ENCODE results near the gene ZDHHC20. TPM values are rescaled to one million over a fixed set of nuclear protein-coding genes. Genes with fewer than 3 reads are reported as not detected.

Gene ZDHHC20
- total and polyA plus RNA-seq, 2 of the 13 experiments (the other 11 are each of a cell fraction or from before 2014, with no cell fraction given): 19.9 to 59.9 TPM

DNA sequence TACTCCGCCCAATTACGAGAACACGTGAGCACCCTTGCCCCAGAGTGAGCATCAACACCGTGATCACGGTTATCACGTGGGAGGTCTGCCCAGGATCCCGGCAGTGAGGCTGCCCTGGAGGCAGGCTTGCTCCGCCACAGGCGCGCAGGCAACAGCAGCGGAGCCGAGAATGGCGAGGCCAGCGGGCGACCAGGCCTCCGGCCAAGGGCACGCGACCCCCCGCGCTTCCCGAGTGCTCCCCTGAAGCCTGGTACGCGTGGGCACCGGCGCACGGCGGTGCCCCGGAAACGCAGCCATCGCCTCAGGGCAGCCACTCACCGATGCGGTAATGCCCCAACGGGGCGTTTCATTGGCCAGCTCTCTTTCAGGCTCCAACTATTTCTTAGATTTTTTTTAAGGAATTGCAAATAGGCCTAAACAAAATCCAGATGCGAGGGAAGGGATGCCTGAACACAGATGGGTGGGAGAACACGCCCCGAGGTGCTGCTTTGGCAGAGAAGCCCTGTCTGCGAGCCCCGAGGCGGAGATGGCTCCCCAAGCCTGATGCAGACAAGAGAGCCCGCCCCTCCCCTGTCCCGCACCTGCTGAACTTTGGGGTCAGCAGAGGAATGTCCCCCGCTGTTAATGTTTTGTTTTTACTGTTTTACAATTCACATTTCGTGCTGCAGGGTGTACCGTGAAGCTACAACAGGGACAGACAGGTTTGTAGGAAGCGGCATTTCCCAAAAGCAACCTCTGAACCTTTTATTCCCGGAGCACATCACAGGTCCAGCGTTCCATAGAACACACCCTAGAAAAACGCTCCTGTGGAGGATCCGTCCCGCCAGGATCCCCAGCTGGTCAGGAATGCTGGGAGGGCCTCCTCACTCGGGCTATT, 132.7 kb downstream of the ZDHHC20 start:
- no peak overlapping the region for H3K9ac ChIP-seq (ENCODE audit: insufficient read depth, low read depth, low read length)
- H3K4me2 ChIP-seq (ENCODE audit: low read depth, low read length): peak overlapping the region; percentile 62
- no peaks in the 10 kb centered on the region for H4K20me1 ChIP-seq (ENCODE audit: insufficient read depth, low read length)
- intact Hi-C loops (cut with micrococcal nuclease; ENCODE audit: unreplicated experiment): no loop called here
- ATAC-seq (peak; percentile 78), DNase-seq (ENCODE audit: low spot score) (no peak), FAIRE-seq (no peak)
- no peaks in the 10 kb centered on the region for H3K79me2 ChIP-seq (ENCODE audit: insufficient read depth, low read length)
- TF ChIP-seq GLI4 (CRISPR knock-in tag; IDR thresholded peaks at IDR 0.05; ENCODE audit: borderline replicate concordance) (no peak), HOXA5 (CRISPR knock-in tag; IDR thresholded peaks at IDR 0.05) (no peak), HNRNPL (IDR thresholded peaks at IDR 0.05; ENCODE audit: low read depth, low read length) (0 out of 2 replicates have a peak, but pooled peaks have one; percentile 29), GABPB1 (CRISPR knock-in tag; IDR thresholded peaks at IDR 0.05) (peak; percentile 76; the same call in 1 of the 2 replicates), GABPA (IDR thresholded peaks at IDR 0.05; ENCODE audit: low read depth, low read length) (0 out of 2 replicates have a peak, but pooled peaks have one; percentile 6), GABPA (CRISPR knock-in tag; IDR thresholded peaks at IDR 0.05; ENCODE audit: low read depth) (no peak)
- TF ChIP-seq, protein P1, sequence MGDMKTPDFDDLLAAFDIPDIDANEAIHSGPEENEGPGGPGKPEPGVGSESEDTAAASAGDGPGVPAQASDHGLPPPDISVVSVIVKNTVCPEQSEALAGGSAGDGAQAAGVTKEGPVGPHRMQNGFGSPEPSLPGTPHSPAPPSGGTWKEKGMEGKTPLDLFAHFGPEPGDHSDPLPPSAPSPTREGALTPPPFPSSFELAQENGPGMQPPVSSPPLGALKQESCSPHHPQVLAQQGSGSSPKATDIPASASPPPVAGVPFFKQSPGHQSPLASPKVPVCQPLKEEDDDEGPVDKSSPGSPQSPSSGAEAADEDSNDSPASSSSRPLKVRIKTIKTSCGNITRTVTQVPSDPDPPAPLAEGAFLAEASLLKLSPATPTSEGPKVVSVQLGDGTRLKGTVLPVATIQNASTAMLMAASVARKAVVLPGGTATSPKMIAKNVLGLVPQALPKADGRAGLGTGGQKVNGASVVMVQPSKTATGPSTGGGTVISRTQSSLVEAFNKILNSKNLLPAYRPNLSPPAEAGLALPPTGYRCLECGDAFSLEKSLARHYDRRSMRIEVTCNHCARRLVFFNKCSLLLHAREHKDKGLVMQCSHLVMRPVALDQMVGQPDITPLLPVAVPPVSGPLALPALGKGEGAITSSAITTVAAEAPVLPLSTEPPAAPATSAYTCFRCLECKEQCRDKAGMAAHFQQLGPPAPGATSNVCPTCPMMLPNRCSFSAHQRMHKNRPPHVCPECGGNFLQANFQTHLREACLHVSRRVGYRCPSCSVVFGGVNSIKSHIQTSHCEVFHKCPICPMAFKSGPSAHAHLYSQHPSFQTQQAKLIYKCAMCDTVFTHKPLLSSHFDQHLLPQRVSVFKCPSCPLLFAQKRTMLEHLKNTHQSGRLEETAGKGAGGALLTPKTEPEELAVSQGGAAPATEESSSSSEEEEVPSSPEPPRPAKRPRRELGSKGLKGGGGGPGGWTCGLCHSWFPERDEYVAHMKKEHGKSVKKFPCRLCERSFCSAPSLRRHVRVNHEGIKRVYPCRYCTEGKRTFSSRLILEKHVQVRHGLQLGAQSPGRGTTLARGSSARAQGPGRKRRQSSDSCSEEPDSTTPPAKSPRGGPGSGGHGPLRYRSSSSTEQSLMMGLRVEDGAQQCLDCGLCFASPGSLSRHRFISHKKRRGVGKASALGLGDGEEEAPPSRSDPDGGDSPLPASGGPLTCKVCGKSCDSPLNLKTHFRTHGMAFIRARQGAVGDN (CRISPR knock-in tag; IDR thresholded peaks at IDR 0.05): peak; percentile 71
- TF ChIP-seq, protein P2, sequence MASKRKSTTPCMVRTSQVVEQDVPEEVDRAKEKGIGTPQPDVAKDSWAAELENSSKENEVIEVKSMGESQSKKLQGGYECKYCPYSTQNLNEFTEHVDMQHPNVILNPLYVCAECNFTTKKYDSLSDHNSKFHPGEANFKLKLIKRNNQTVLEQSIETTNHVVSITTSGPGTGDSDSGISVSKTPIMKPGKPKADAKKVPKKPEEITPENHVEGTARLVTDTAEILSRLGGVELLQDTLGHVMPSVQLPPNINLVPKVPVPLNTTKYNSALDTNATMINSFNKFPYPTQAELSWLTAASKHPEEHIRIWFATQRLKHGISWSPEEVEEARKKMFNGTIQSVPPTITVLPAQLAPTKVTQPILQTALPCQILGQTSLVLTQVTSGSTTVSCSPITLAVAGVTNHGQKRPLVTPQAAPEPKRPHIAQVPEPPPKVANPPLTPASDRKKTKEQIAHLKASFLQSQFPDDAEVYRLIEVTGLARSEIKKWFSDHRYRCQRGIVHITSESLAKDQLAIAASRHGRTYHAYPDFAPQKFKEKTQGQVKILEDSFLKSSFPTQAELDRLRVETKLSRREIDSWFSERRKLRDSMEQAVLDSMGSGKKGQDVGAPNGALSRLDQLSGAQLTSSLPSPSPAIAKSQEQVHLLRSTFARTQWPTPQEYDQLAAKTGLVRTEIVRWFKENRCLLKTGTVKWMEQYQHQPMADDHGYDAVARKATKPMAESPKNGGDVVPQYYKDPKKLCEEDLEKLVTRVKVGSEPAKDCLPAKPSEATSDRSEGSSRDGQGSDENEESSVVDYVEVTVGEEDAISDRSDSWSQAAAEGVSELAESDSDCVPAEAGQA (IDR thresholded peaks at IDR 0.05; ENCODE audit: low read depth): no peak
- TF ChIP-seq, protein P2 (CRISPR knock-in tag; IDR thresholded peaks at IDR 0.05; ENCODE audit: borderline replicate concordance): no peak
- TF ChIP-seq, protein P3, sequence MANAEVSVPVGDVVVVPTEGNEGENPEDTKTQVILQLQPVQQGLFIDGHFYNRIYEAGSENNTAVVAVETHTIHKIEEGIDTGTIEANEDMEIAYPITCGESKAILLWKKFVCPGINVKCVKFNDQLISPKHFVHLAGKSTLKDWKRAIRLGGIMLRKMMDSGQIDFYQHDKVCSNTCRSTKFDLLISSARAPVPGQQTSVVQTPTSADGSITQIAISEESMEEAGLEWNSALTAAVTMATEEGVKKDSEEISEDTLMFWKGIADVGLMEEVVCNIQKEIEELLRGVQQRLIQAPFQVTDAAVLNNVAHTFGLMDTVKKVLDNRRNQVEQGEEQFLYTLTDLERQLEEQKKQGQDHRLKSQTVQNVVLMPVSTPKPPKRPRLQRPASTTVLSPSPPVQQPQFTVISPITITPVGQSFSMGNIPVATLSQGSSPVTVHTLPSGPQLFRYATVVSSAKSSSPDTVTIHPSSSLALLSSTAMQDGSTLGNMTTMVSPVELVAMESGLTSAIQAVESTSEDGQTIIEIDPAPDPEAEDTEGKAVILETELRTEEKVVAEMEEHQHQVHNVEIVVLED (CRISPR knock-in tag; IDR thresholded peaks at IDR 0.05; ENCODE audit: borderline replicate concordance): no peak
- H3K4me3 ChIP-seq (replicated peaks in 1 of 3; ENCODE audit: insufficient read depth in 1 of 3, low read depth in 2 of 3, low read length in 3 of 3): peak overlapping the region; percentile 42 to 65 (median 45); a peak in 4 of 6 replicates
- H3K4me1 ChIP-seq (ENCODE audit: insufficient read depth, low read length): no peaks in the 10 kb centered on the region; the same call in 1 of the 2 replicates
- no peak overlapping the region for H3K27ac ChIP-seq (ENCODE audit: extremely low read length, insufficient read depth, low read length)
- no TSS peak for BruUV-seq (replicated peaks)
- no peaks in the 10 kb centered on the region for H3K36me3 ChIP-seq (replicated peaks in 1 of 2; ENCODE audit: control insufficient read depth in 1 of 2, insufficient read depth in 2 of 2, low read length in 2 of 2)
- POLR2A ChIA-PET: no interaction called here
- in situ Hi-C loops (cut with HindIII; ENCODE audit: extremely low pct_ligation_motif_present, low pct_unique_long_range_greater_than_20kb): no loop called here
- no peaks in the 10 kb centered on the region for H3K9me3 ChIP-seq (ENCODE audit: low read length)
- 51% methylated on average over 33 of the region's 52 CpGs for WGBS (ENCODE audit: low lambda C conversion rate)
- H3K27me3 ChIP-seq (ENCODE audit: control insufficient read depth in 1 of 2, insufficient read depth in 2 of 2, low read length in 2 of 2): no peaks in the 10 kb centered on the region
- no peak overlapping the region for H2AFZ ChIP-seq (ENCODE audit: low read length)
- CTCF ChIA-PET (ENCODE audit: low intra/inter-chr PET ratio, low total read pairs): no interaction called here
